ENCODE results near the gene NXNL1. TPM values are rescaled to one million over a fixed set of nuclear protein-coding genes. Genes with fewer than 3 reads are reported as not detected.

Gene NXNL1
- total RNA-seq, 1 experiment from 2014 or later, result not detected

DNA sequence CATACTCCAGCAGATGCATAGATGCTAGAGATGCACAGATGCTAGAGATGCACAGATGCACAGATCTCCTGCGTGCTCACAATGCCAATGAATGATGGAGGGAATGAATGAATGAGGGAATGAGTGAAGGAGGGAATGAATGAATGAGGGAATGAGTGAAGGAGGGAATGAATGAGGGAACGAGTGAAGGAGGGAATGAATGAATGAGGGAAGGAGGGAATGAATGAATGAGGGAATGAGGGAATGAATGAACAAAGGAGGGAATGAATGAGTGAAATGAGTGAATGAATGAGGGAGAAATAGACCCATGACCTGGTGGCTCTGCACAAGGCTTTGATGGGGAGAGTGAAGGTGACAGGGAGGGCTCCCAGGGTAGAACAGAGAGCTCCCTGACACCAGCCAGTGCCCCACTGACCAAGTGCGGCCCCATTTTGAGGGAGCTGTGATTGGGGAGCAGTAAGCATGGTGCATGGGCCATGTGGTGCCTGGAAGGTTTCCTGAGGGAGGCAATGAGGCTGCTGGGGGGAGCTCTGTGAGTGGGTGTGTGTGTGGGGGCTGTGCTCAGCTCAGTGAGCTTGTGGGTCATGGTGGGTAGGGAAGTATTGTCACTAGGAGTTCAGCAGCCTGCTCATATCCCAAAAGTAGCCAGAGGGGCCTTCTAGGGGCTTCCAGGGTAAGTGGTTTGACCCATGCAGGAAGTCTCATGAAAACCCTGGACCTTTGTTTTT, 22.3 kb upstream of the NXNL1 start:
- no peak for ATAC-seq
- no TSS peak for BruUV-seq (replicated peaks)
- no peak for DNase-seq (ENCODE audit: low read depth, low spot score)
- Histone ChIP-seq H3K4me1 (ENCODE audit: control insufficient read depth, insufficient read depth, low read length) (no peaks in the 10 kb centered on the region), H3K27me3 (ENCODE audit: control insufficient read depth, insufficient read depth, low read length) (no peaks in the 10 kb centered on the region), H3K36me3 (ENCODE audit: control insufficient read depth, insufficient read depth, low read length) (no peaks in the 10 kb centered on the region), H3K27ac (ENCODE audit: low read length) (no peak overlapping the region), H3K4me3 (ENCODE audit: low read depth in 2 of 2, low read length in 2 of 2) (no peak overlapping the region), H3K9me3 (ENCODE audit: control insufficient read depth, insufficient read depth, low read depth, low read length) (no peaks in the 10 kb centered on the region)
- in situ Hi-C loops (cut with HindIII; ENCODE audit: low pct_unique_long_range_greater_than_20kb, low sequenced_read_pairs), result no loop called here
- ChIA-PET POLR2A (no interaction called here), CTCF (interaction anchor here (0.6 kb wide), 1 partner anchor 28 kb away, joined by 6 read pairs; no protein-coding TSS in a partner anchor)
- TF ChIP-seq, protein P1, sequence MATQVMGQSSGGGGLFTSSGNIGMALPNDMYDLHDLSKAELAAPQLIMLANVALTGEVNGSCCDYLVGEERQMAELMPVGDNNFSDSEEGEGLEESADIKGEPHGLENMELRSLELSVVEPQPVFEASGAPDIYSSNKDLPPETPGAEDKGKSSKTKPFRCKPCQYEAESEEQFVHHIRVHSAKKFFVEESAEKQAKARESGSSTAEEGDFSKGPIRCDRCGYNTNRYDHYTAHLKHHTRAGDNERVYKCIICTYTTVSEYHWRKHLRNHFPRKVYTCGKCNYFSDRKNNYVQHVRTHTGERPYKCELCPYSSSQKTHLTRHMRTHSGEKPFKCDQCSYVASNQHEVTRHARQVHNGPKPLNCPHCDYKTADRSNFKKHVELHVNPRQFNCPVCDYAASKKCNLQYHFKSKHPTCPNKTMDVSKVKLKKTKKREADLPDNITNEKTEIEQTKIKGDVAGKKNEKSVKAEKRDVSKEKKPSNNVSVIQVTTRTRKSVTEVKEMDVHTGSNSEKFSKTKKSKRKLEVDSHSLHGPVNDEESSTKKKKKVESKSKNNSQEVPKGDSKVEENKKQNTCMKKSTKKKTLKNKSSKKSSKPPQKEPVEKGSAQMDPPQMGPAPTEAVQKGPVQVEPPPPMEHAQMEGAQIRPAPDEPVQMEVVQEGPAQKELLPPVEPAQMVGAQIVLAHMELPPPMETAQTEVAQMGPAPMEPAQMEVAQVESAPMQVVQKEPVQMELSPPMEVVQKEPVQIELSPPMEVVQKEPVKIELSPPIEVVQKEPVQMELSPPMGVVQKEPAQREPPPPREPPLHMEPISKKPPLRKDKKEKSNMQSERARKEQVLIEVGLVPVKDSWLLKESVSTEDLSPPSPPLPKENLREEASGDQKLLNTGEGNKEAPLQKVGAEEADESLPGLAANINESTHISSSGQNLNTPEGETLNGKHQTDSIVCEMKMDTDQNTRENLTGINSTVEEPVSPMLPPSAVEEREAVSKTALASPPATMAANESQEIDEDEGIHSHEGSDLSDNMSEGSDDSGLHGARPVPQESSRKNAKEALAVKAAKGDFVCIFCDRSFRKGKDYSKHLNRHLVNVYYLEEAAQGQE (IDR thresholded peaks at IDR 0.05; ENCODE audit: insufficient read depth in 1 of 2, low read depth in 2 of 2, low read length in 1 of 2), result no peak
- TF ChIP-seq, protein P2, sequence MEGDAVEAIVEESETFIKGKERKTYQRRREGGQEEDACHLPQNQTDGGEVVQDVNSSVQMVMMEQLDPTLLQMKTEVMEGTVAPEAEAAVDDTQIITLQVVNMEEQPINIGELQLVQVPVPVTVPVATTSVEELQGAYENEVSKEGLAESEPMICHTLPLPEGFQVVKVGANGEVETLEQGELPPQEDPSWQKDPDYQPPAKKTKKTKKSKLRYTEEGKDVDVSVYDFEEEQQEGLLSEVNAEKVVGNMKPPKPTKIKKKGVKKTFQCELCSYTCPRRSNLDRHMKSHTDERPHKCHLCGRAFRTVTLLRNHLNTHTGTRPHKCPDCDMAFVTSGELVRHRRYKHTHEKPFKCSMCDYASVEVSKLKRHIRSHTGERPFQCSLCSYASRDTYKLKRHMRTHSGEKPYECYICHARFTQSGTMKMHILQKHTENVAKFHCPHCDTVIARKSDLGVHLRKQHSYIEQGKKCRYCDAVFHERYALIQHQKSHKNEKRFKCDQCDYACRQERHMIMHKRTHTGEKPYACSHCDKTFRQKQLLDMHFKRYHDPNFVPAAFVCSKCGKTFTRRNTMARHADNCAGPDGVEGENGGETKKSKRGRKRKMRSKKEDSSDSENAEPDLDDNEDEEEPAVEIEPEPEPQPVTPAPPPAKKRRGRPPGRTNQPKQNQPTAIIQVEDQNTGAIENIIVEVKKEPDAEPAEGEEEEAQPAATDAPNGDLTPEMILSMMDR (IDR thresholded peaks at IDR 0.05), result no peak
- TF ChIP-seq POLR2AphosphoS5 (IDR thresholded peaks at IDR 0.05; ENCODE audit: low read depth, low read length) (no peak), SIN3A (IDR thresholded peaks at IDR 0.05; ENCODE audit: borderline replicate concordance, insufficient read depth, low read depth, low read length) (no peak), TCF7L2 (IDR thresholded peaks at IDR 0.05; ENCODE audit: low read depth, low read length) (no peak)
- intact Hi-C loops (cut with micrococcal nuclease; ENCODE audit: unreplicated experiment), result no loop called here

DNA sequence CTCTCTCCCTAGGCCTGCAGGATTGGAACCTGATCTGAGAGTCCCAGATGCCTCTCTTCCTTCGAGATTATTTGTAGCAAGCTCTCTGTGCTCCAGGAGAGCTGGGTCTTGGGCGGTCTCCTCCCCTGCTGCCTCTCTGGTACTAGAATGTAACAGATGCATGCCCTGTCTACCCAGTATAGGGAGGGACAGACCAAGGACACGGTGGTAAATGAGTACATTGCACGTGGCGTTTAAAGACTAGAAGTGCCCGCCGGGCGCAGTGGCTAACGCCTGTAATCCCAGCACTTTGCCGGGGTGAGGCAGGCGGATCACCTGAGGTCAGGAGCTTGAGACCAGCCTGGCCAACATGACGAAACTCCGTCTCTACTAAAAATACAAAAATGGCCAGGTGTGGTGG, 21.3 kb upstream of the NXNL1 start:
- ChIA-PET CTCF (no interaction called here), POLR2A (no interaction called here)
- no peaks in the 10 kb centered on the region for H3K36me3 ChIP-seq (ENCODE audit: control insufficient read depth, insufficient read depth, low read length)
- intact Hi-C loops (cut with micrococcal nuclease; ENCODE audit: unreplicated experiment), result no loop called here
- in situ Hi-C loops (cut with HindIII; ENCODE audit: low pct_unique_long_range_greater_than_20kb, low sequenced_read_pairs), result no loop called here
- ATAC-seq (no peak), DNase-seq (ENCODE audit: low read depth, low spot score) (no peak)
- no peaks in the 10 kb centered on the region for H3K4me1 ChIP-seq (ENCODE audit: control insufficient read depth, insufficient read depth, low read length)
- no peak overlapping the region for H3K27ac ChIP-seq (ENCODE audit: low read length)
- H3K9me3 ChIP-seq (ENCODE audit: control insufficient read depth, insufficient read depth, low read depth, low read length), result no peaks in the 10 kb centered on the region
- no peak overlapping the region for H3K4me3 ChIP-seq (ENCODE audit: low read depth in 2 of 2, low read length in 2 of 2)
- BruUV-seq (replicated peaks), result no TSS peak
- no peak for TF ChIP-seq SIN3A (IDR thresholded peaks at IDR 0.05; ENCODE audit: borderline replicate concordance, insufficient read depth, low read depth, low read length)
- TF ChIP-seq, protein P1 (IDR thresholded peaks at IDR 0.05; ENCODE audit: insufficient read depth in 1 of 2, low read depth in 2 of 2, low read length in 1 of 2), result no peak
- no peak for TF ChIP-seq POLR2AphosphoS5 (IDR thresholded peaks at IDR 0.05; ENCODE audit: low read depth, low read length)
- no peak for TF ChIP-seq TCF7L2 (IDR thresholded peaks at IDR 0.05; ENCODE audit: low read depth, low read length)
- TF ChIP-seq, protein P2 (IDR thresholded peaks at IDR 0.05), result no peak
- no peaks in the 10 kb centered on the region for H3K27me3 ChIP-seq (ENCODE audit: control insufficient read depth, insufficient read depth, low read length)

Measured in Panc1 (cell line).